Kidney (tissue), 14 donors: ENCODE data around the gene ARHGAP23. TPM values are rescaled to one million over a fixed set of nuclear protein-coding genes. Genes with fewer than 3 reads are reported as not detected.

Source experiments
- DNase-seq, 5 donors: peaks; one replicate each; pipeline ENCODE4 v3.0.0-alpha.2; 2013 to 2020
- FAIRE-seq: peaks from 2 replicates; lab custom pipeline; 2012; peaks lifted over from hg19 to GRCh38; lab: Jason Lieb, UNC
- H3K27ac ChIP-seq, 2 donors: one replicate each; pipeline ENCODE4 v1.7.0; 2013; ENCODE audit warnings: low read depth in 2 of 2, low read length in 2 of 2, inconsistent platforms in 1 of 2
- H3K27me3 ChIP-seq: one replicate; pipeline ENCODE4 v1.7.1; 2013; ENCODE audit warnings: low read length, inconsistent platforms; ENCODE audit not compliant: control insufficient read depth, insufficient read depth
- H3K36me3 ChIP-seq, 3 donors: one replicate each; pipeline versions ENCODE4 v1.7.0 to v1.7.1; 2013; ENCODE audit warnings: low read length in 3 of 3, control low read depth in 1 of 3, inconsistent platforms in 1 of 3; ENCODE audit not compliant: insufficient read depth in 3 of 3, control insufficient read depth in 2 of 3
- H3K4me1 ChIP-seq, 3 donors: one replicate each; pipeline versions ENCODE4 v1.7.0 to v1.7.1; 2013; ENCODE audit warnings: low read length in 3 of 3, inconsistent platforms in 1 of 3, low read depth in 1 of 3; ENCODE audit not compliant: control insufficient read depth in 2 of 3, insufficient read depth in 2 of 3
- H3K4me3 ChIP-seq, 3 donors: one replicate each; pipeline versions ENCODE4 v1.7.0 to v1.8.1; 2013; ENCODE audit warnings: low read length in 3 of 3, control low read depth in 1 of 3, inconsistent platforms in 1 of 3
- H3K9ac ChIP-seq, 3 donors: one replicate each; pipeline versions ENCODE4 v1.7.0 to v1.7.1; 2013; ENCODE audit warnings: low read length in 3 of 3, control low read depth in 1 of 3, inconsistent platforms in 1 of 3
- H3K9me3 ChIP-seq, 3 donors: one replicate each; pipeline versions ENCODE4 v1.7.0 to v1.7.1; 2013; ENCODE audit warnings: low read length in 3 of 3, control low read depth in 1 of 3, inconsistent platforms in 1 of 3; ENCODE audit not compliant: control insufficient read depth in 2 of 3, insufficient read depth in 1 of 3
- CTCF ChIP-seq: IDR thresholded peaks from 3 replicates; pipeline ENCODE4 v1.5.1; 2012; ENCODE audit warnings: mild to moderate bottlenecking, moderate library complexity, borderline replicate concordance; ENCODE audit not compliant: insufficient read depth; ENCODE audit errors: extremely low read depth
- intact Hi-C: fragments of 100-400 bp; cut with DNase I; formaldehyde crosslinking; loops from one replicate; pipeline ENCODE4 v1.11.1; 2022
- polyA plus RNA-seq: library from polyadenylated mRNA; stranded (reverse); fragments of 350-450 nt; fragmentation: Illumina TruSeq; extraction: RNeasy Lipid Tissue Mini Kit (QIAGEN cat#74804); gene quantifications from one replicate; pipeline ENCODE4 v1.2.3, GENCODE V29; 2014; ENCODE audit warnings: low read depth, low replicate concordance; ENCODE audit not compliant: insufficient read depth
- total RNA-seq: library from RNA; stranded (reverse); fragmentation: NEBNext Ultra II Directional; extraction: Animal tissue kit (Norgen Biotek cat#: 25700); gene quantifications from one replicate; pipeline ENCODE4 v1.2.1, GENCODE V29; 2021
- donor health status: control.
- donor health status: control.
- donor health status: control.
- donor health status: control.
- donor health status: control.
- donor health status: DM: yes; HTN: yes; CAD: no.
- donor health status: Normal renal cell carcinoma (clear cell type).

The ARHGAP23 gene
- total and polyA plus RNA-seq, 2 donors from 2014 or later: 7.6 to 53.8 TPM

GRCh38 chr17:38507436-38507835 lies 79.2 kb downstream of the ARHGAP23 start:
- Histone ChIP-seq H3K27ac (no peak overlapping the region), H3K4me1 (no peaks in the 10 kb centered on the region), H3K27me3 (no peaks in the 10 kb centered on the region), H3K36me3 (no peaks in the 10 kb centered on the region), H3K9me3 (no peaks in the 10 kb centered on the region), H3K9ac (no peak overlapping the region), H3K4me3 (no peak overlapping the region)
- DNase-seq: peak in 1 of 5 donors; percentile 25
- intact Hi-C loops: no loop called here
- no peak for FAIRE-seq
- no peak for TF ChIP-seq CTCF

- DNase-seq (peak in 1 of 5 donors; percentile 28), FAIRE-seq (no peak)
- H3K9ac ChIP-seq: no peak overlapping the region
- no peak overlapping the region for H3K4me3 ChIP-seq
- H3K27ac ChIP-seq: no peak overlapping the region
- no peaks in the 10 kb centered on the region for H3K4me1 ChIP-seq
- no peaks in the 10 kb centered on the region for H3K9me3 ChIP-seq
- H3K27me3 ChIP-seq: no peaks in the 10 kb centered on the region
- H3K36me3 ChIP-seq: no peaks in the 10 kb centered on the region
- no peak for TF ChIP-seq CTCF
- intact Hi-C loops: no loop called here
Measured at GRCh38 chr17:38507921-38508569, 79.8 kb downstream of the ARHGAP23 start.

- FAIRE-seq: no peak
- no peaks in the 10 kb centered on the region for H3K4me1 ChIP-seq
- no peak for DNase-seq
- no peak for TF ChIP-seq CTCF
- H3K4me3 ChIP-seq: no peak overlapping the region
- intact Hi-C loops: no loop called here
- no peaks in the 10 kb centered on the region for H3K36me3 ChIP-seq
- H3K27me3 ChIP-seq: no peaks in the 10 kb centered on the region
- no peaks in the 10 kb centered on the region for H3K9me3 ChIP-seq
- no peak overlapping the region for H3K27ac ChIP-seq
- no peak overlapping the region for H3K9ac ChIP-seq
Measured at GRCh38 chr17:38508570-38508950, 80.3 kb downstream of the ARHGAP23 start.
